MM.1S (cell line): Measurements from ENCODE around the gene OVOL2.
"Not testable (repeated sequence)": the region's sequence is repeated elsewhere in the genome, so short reads cannot be mapped to it uniquely, and the experiment has no call there.

Source experiments
- DNase-seq: peaks from one replicate; pipeline ENCODE4 v3.0.0-alpha.2; 2015
- H2AFZ ChIP-seq: fragments of 300-600 bp; sonication (generic); 2 replicates; pipeline ENCODE4 v1.6.0; 2016; ENCODE audit warnings: antibody characterized with exemption, low read length
- H3F3A ChIP-seq: fragments of 300-600 bp; sonication (generic); 2 replicates; pipeline ENCODE4 v1.6.1; 2016; ENCODE audit warnings: mild to moderate bottlenecking, antibody characterized with exemption, low read length, moderate library complexity, mixed read lengths; ENCODE audit not compliant: insufficient read depth
- H3K27ac ChIP-seq: fragments of 300-600 bp; sonication (generic); 2 replicates; pipeline ENCODE4 v1.5.1; 2016; ENCODE audit warnings: mild to moderate bottlenecking, low read length
- H3K27me3 ChIP-seq: fragments of 300-600 bp; sonication (generic); replicated peaks from 2 replicates; pipeline ENCODE4 v1.6.0; 2016; ENCODE audit warnings: low read length; ENCODE audit not compliant: insufficient read depth
- H3K36me3 ChIP-seq: fragments of 300-600 bp; sonication (generic); replicated peaks from 2 replicates; pipeline ENCODE4 v1.6.1; 2016; ENCODE audit warnings: mild to moderate bottlenecking, low read length, mixed read lengths; ENCODE audit not compliant: insufficient read depth
- H3K4me1 ChIP-seq: fragments of 300-600 bp; sonication (generic); 2 replicates; pipeline ENCODE4 v1.6.1; 2016; ENCODE audit warnings: low read length, mixed read lengths
- H3K4me2 ChIP-seq: fragments of 300-600 bp; sonication (generic); 2 replicates; pipeline ENCODE4 v1.6.0; 2016; ENCODE audit warnings: low read depth, low read length
- H3K4me3 ChIP-seq: fragments of 300-600 bp; sonication (generic); 2 replicates; pipeline ENCODE4 v1.5.1; 2016; ENCODE audit warnings: low read length, mixed read lengths
- H3K79me2 ChIP-seq: fragments of 300-600 bp; sonication (generic); 2 replicates; pipeline ENCODE4 v1.6.1; 2016; ENCODE audit warnings: mixed run types, low read length, mixed read lengths
- H3K9ac ChIP-seq: fragments of 300-600 bp; sonication (generic); 2 replicates; pipeline ENCODE4 v1.6.1; 2016; ENCODE audit warnings: low read length, mixed read lengths
- H3K9me2 ChIP-seq: fragments of 300-600 bp; sonication (generic); replicated peaks from 2 replicates; pipeline ENCODE4 v1.6.1; 2016; ENCODE audit warnings: mild to moderate bottlenecking, low read length, mixed read lengths; ENCODE audit not compliant: insufficient read depth
- H3K9me3 ChIP-seq: fragments of 300-600 bp; sonication (generic); replicated peaks from 2 replicates; pipeline ENCODE4 v1.6.1; 2016; ENCODE audit warnings: mild to moderate bottlenecking, low read length, mixed read lengths; ENCODE audit not compliant: insufficient read depth
- H4K20me1 ChIP-seq: fragments of 300-600 bp; sonication (generic); 2 replicates; pipeline ENCODE4 v1.6.1; 2016; ENCODE audit warnings: mild to moderate bottlenecking, low read length, moderate library complexity, mixed read lengths; ENCODE audit not compliant: insufficient read depth
- CTCF ChIP-seq: fragments of 300-600 bp; sonication (generic); IDR thresholded peaks from 2 replicates; pipeline ENCODE4 v1.5.1; 2016; ENCODE audit warnings: antibody characterized with exemption, low read length, mixed read lengths
- EZH2 ChIP-seq: fragments of 300-600 bp; sonication (generic); optimal IDR thresholded peaks from 2 replicates; pipeline ENCODE3; 2017; ENCODE audit warnings: low read depth, mild to moderate bottlenecking, antibody characterized with exemption, low read length, mixed read lengths
- EZH2phosphoT487 ChIP-seq: fragments of 300-600 bp; sonication (generic); IDR thresholded peaks from 2 replicates; pipeline ENCODE4 v1.6.1; 2018; ENCODE audit warnings: antibody characterized with exemption, low read length

OVOL2 gene

GRCh38 chr20:18030020-18030419 lies 27.7 kb downstream of the OVOL2 start:
- no peak for DNase-seq
- Histone ChIP-seq H3K9me2 (no peaks in the 10 kb centered on the region), H3K4me2 (no peak overlapping the region), H3F3A (no peaks in the 10 kb centered on the region), H3K9ac (no peak overlapping the region), H3K4me3 (no peak overlapping the region), H3K27me3 (no peaks in the 10 kb centered on the region), H2AFZ (no peak overlapping the region), H4K20me1 (no peaks in the 10 kb centered on the region), H3K9me3 (no peaks in the 10 kb centered on the region), H3K4me1 (no peaks in the 10 kb centered on the region), H3K36me3 (no peaks in the 10 kb centered on the region), H3K27ac (no peak overlapping the region), H3K79me2 (no peaks in the 10 kb centered on the region)
- TF ChIP-seq CTCF (no peak), EZH2 (no peak), EZH2phosphoT487 (no peak)

- H3K27ac ChIP-seq, H3K4me3 ChIP-seq, H3K36me3 ChIP-seq, H3K9me2 ChIP-seq, H3K4me1 ChIP-seq, H2AFZ ChIP-seq, H3K79me2 ChIP-seq, H3K4me2 ChIP-seq, H3K9me3 ChIP-seq, H3K27me3 ChIP-seq, H3F3A ChIP-seq, H4K20me1 ChIP-seq, DNase-seq, H3K9ac ChIP-seq: not testable (repeated sequence)
These were observed 30.7 kb downstream of the OVOL2 start for GRCh38 chr20:18027011-18027410.

GRCh38 chr20:18024606-18025127 lies 33.0 kb downstream of the OVOL2 start:
- Histone ChIP-seq H3K9me2 (no peaks in the 10 kb centered on the region), H3K4me2 (no peak overlapping the region), H3K27ac (no peak overlapping the region), H2AFZ (no peak overlapping the region), H3K4me1 (no peaks in the 10 kb centered on the region), H4K20me1 (no peaks in the 10 kb centered on the region), H3K9ac (no peak overlapping the region), H3K9me3 (no peaks in the 10 kb centered on the region), H3K79me2 (no peaks in the 10 kb centered on the region), H3F3A (no peaks in the 10 kb centered on the region), H3K36me3 (no peaks in the 10 kb centered on the region), H3K4me3 (no peak overlapping the region), H3K27me3 (no peaks in the 10 kb centered on the region)
- no peak for DNase-seq
- no peak for TF ChIP-seq CTCF
- TF ChIP-seq EZH2phosphoT487, result no peak
- no peak for TF ChIP-seq EZH2

GRCh38 chr20:18020931-18021330 lies 36.8 kb downstream of the OVOL2 start:
- no peak for TF ChIP-seq EZH2
- TF ChIP-seq CTCF, result no peak
- TF ChIP-seq EZH2phosphoT487, result no peak
- H2AFZ ChIP-seq, result no peak overlapping the region

More at GRCh38 chr20:18020931-18021330, 36.8 kb downstream of the OVOL2 start:
- Histone ChIP-seq H3K4me1 (no peaks in the 10 kb centered on the region), H3F3A (no peaks in the 10 kb centered on the region), H3K4me3 (no peak overlapping the region), H3K9me3 (no peaks in the 10 kb centered on the region), H3K36me3 (no peaks in the 10 kb centered on the region), H3K4me2 (no peak overlapping the region), H3K27ac (no peak overlapping the region), H4K20me1 (no peaks in the 10 kb centered on the region), H3K9me2 (no peaks in the 10 kb centered on the region), H3K9ac (no peak overlapping the region), H3K79me2 (no peaks in the 10 kb centered on the region), H3K27me3 (no peaks in the 10 kb centered on the region)
- no peak for DNase-seq
